Lower leg skin (tissue), 4 donors: ENCODE data around the gene PSMD9. TPM values are rescaled to one million over a fixed set of nuclear protein-coding genes. Genes with fewer than 3 reads are reported as not detected.
"Not testable (repeated sequence)": the region's sequence is repeated elsewhere in the genome, so short reads cannot be mapped to it uniquely, and the experiment has no call there.

Source experiments
- DNase-seq, 2 donors: peaks; one replicate each; pipeline ENCODE4 v3.0.0-alpha.2; 2019; ENCODE audit warnings: low spot score in 2 of 2
- H3K4me3 ChIP-seq: fragments of 200-600 bp; sonication (generic); 2 replicates; pipeline ENCODE4 v1.5.1; 2017; ENCODE audit warnings: mild to moderate bottlenecking, low read depth; ENCODE audit not compliant: poor library complexity, severe bottlenecking
- CTCF ChIP-seq, 3 donors: fragments of 450-650 bp; IDR thresholded peaks; one replicate each; pipeline ENCODE4 v1.5.1; 2016; ENCODE audit warnings: antibody characterized with exemption in 3 of 3, mild to moderate bottlenecking in 3 of 3, moderate library complexity in 2 of 3
- POLR2A ChIP-seq, 2 donors: fragments of 450-650 bp; IDR thresholded peaks; one replicate each; pipeline ENCODE4 v1.6.1; 2016 to 2017; ENCODE audit warnings: antibody characterized with exemption in 2 of 2, mild to moderate bottlenecking in 1 of 2, moderate library complexity in 1 of 2
- WGBS, 2 donors: methylation state at CpG; one replicate each; pipeline ENCODE4 v1.1.5; 2018; 5-methylcytosine and 5-hydroxymethylcytosine counted together
- intact Hi-C: fragments of 100-400 bp; cut with DNase I; formaldehyde crosslinking; loops from one replicate; pipeline ENCODE4 v1.15.0; 2023; ENCODE audit warnings: low total_unique reads
- total RNA-seq, 4 donors: library from RNA; depleted of rRNA; stranded (reverse); fragments of >200 nt; gene quantifications; one replicate each; pipeline ENCODE4 v1.1.0, GENCODE V29; 2016

PSMD9 gene
- total RNA-seq, 4 donors from 2014 or later: 67.9 to 87.5 (median 82.7) TPM

- 14 to 30% methylated on average over 7 of the region's 7 CpGs for WGBS, 2 donors
- no peak for DNase-seq
- no peak overlapping the region for H3K4me3 ChIP-seq
Observed at GRCh38 chr12:121925358-121925695, 36.7 kb downstream of the PSMD9 start.

GRCh38 chr12:121926874-121927706 lies 38.5 kb downstream of the PSMD9 start:
- TF ChIP-seq POLR2A (IDR thresholded peaks at IDR 0.05) (no peak), CTCF (IDR thresholded peaks at IDR 0.05) (no peak)
- no peak for DNase-seq
- 75 to 76% methylated on average over 7 of the region's 7 CpGs for WGBS, 2 donors
- intact Hi-C loops: no loop called here
- H3K4me3 ChIP-seq: no peak overlapping the region

More at GRCh38 chr12:121925358-121925695, 36.7 kb downstream of the PSMD9 start:
- TF ChIP-seq POLR2A (IDR thresholded peaks at IDR 0.05) (no peak), CTCF (IDR thresholded peaks at IDR 0.05) (no peak)
- intact Hi-C loops: no loop called here

- no peak for DNase-seq
- intact Hi-C loops: no loop called here
- WGBS, 2 donors: 21 to 32% methylated on average over 5 of the region's 5 CpGs
- no peak overlapping the region for H3K4me3 ChIP-seq
- TF ChIP-seq CTCF (IDR thresholded peaks at IDR 0.05) (no peak), POLR2A (IDR thresholded peaks at IDR 0.05) (no peak)
Observed at GRCh38 chr12:121927813-121928212, 39.2 kb downstream of the PSMD9 start.

- DNase-seq, intact Hi-C loops, H3K4me3 ChIP-seq: not testable (repeated sequence)
- 96 to 99% methylated on average over 7 of the region's 7 CpGs for WGBS, 2 donors
Observed at GRCh38 chr12:121929545-121929944, 41.0 kb downstream of the PSMD9 start.

- WGBS, 2 donors: 80 to 88% methylated on average over 4 of the region's 4 CpGs
- no peak for DNase-seq
- TF ChIP-seq POLR2A (IDR thresholded peaks at IDR 0.05): no peak
- intact Hi-C loops: loop anchor here (10.0 kb wide), 1 partner anchor 194 kb away; no protein-coding TSS in a partner anchor
- no peak overlapping the region for H3K4me3 ChIP-seq
Observed at GRCh38 chr12:121930862-121931261, 42.3 kb downstream of the PSMD9 start.

- TF ChIP-seq POLR2A (IDR thresholded peaks at IDR 0.05): no peak
- no peak for TF ChIP-seq CTCF (IDR thresholded peaks at IDR 0.05)
- no peak for DNase-seq
- H3K4me3 ChIP-seq: no peak overlapping the region
- 63 to 75% methylated on average over 3 of the region's 3 CpGs for WGBS, 2 donors
- intact Hi-C loops: loop anchor here (10.0 kb wide), 1 partner anchor 193 kb away; no protein-coding TSS in a partner anchor
Observed at GRCh38 chr12:121932176-121932536, 43.6 kb downstream of the PSMD9 start.
